Skeletal muscle tissue (tissue), 4 donors: ENCODE data around the gene MED12L. TPM values are rescaled to one million over a fixed set of nuclear protein-coding genes. Genes with fewer than 3 reads are reported as not detected.

Source experiments
- H3K27ac ChIP-seq: one replicate; pipeline ENCODE4 v1.7.0; 2013; ENCODE audit warnings: mild to moderate bottlenecking, low read depth, low read length, inconsistent platforms
- H3K27me3 ChIP-seq, 3 donors: one replicate each; pipeline ENCODE4 v1.7.0; 2013; ENCODE audit warnings: low read length in 3 of 3; ENCODE audit not compliant: control insufficient read depth in 3 of 3, insufficient read depth in 3 of 3
- H3K36me3 ChIP-seq, 3 donors: one replicate each; pipeline ENCODE4 v1.7.0; 2013; ENCODE audit warnings: low read length in 3 of 3; ENCODE audit not compliant: control insufficient read depth in 3 of 3, insufficient read depth in 3 of 3
- H3K4me1 ChIP-seq, 3 donors: one replicate each; pipeline ENCODE4 v1.7.0; 2013; ENCODE audit warnings: low read length in 3 of 3, mild to moderate bottlenecking in 3 of 3; ENCODE audit not compliant: control insufficient read depth in 3 of 3, insufficient read depth in 3 of 3
- H3K4me3 ChIP-seq, 3 donors: one replicate each; pipeline ENCODE4 v1.7.0; 2013; ENCODE audit warnings: low read length in 3 of 3
- H3K9ac ChIP-seq, 3 donors: one replicate each; pipeline ENCODE4 v1.7.0; 2013; ENCODE audit warnings: low read length in 3 of 3, mild to moderate bottlenecking in 3 of 3, moderate library complexity in 2 of 3, low read depth in 1 of 3
- H3K9me3 ChIP-seq, 3 donors: one replicate each; pipeline ENCODE4 v1.7.0; 2013; ENCODE audit warnings: low read length in 3 of 3; ENCODE audit not compliant: control insufficient read depth in 3 of 3
- total RNA-seq: library from RNA; depleted of rRNA; stranded (reverse); fragments of >200 nt; gene quantifications from one replicate; pipeline ENCODE4 v1.2.3, GENCODE V29; 2014
- donor health status: Osteomylitis.

The MED12L gene
- total RNA-seq, 1 donor from 2014 or later, result 8.9 TPM

DNA sequence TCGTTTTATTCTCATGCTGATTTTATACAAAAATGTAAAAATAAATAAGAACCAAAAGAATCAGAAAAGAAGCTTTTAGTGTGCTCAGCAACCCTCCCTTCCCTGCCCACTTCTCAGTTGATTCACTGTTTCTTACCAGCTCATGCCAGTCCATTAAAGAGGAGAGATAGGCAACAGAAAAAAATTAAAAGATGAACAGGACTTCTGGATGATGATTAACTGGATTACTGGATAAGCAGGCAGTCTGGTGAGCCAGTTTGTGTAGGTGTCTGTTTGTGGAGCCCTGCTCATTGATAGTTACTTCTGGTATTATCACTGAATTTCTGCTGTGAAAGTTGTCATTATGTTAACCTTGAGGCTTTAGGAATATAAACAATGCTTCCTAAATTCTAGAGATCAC lies 132.7 kb downstream of the MED12L start:
- Histone ChIP-seq H3K4me3 (no peak overlapping the region), H3K9me3 (no peaks in the 10 kb centered on the region), H3K4me1 (peaks cover 3 to 6% (median 3%) of the 10 kb centered on the region in 3 donors), H3K27me3 (no peaks in the 10 kb centered on the region), H3K9ac (no peak overlapping the region), H3K27ac (no peak overlapping the region), H3K36me3 (no peaks in the 10 kb centered on the region)

DNA sequence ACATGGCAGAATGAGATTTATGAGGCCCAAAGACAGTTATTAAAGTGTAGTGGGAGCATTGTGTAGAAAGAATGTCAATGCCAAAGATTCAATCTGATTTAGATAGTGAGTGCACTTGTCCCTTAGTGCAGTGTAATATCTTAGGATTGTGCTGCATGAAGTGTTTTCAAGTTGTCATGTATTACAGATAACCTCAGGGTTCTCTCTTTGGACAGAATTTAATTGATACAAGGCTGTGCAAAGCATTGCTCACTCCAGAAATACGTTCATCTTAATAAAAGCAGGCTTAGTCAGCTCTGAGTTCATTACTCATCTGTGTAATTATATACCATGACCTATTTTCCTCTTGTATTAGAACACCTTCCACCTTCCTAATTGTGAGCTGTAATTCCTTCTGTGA lies 133.6 kb downstream of the MED12L start:
- H3K4me1 ChIP-seq, result peaks cover 3 to 6% (median 3%) of the 10 kb centered on the region in 3 donors
- no peak overlapping the region for H3K4me3 ChIP-seq
- no peaks in the 10 kb centered on the region for H3K36me3 ChIP-seq
- H3K9ac ChIP-seq, result no peak overlapping the region
- no peaks in the 10 kb centered on the region for H3K27me3 ChIP-seq
- H3K27ac ChIP-seq, result no peak overlapping the region
- H3K9me3 ChIP-seq, result no peaks in the 10 kb centered on the region

- Histone ChIP-seq H3K9me3 (no peaks in the 10 kb centered on the region), H3K4me3 (no peak overlapping the region), H3K4me1 (peaks cover 8 to 15% (median 14%) of the 10 kb centered on the region in 3 donors), H3K9ac (no peak overlapping the region), H3K36me3 (no peaks in the 10 kb centered on the region), H3K27me3 (no peaks in the 10 kb centered on the region), H3K27ac (no peak overlapping the region)
Observed at GRCh38 chr3:151224268-151224866, 138.9 kb downstream of the MED12L start.

DNA sequence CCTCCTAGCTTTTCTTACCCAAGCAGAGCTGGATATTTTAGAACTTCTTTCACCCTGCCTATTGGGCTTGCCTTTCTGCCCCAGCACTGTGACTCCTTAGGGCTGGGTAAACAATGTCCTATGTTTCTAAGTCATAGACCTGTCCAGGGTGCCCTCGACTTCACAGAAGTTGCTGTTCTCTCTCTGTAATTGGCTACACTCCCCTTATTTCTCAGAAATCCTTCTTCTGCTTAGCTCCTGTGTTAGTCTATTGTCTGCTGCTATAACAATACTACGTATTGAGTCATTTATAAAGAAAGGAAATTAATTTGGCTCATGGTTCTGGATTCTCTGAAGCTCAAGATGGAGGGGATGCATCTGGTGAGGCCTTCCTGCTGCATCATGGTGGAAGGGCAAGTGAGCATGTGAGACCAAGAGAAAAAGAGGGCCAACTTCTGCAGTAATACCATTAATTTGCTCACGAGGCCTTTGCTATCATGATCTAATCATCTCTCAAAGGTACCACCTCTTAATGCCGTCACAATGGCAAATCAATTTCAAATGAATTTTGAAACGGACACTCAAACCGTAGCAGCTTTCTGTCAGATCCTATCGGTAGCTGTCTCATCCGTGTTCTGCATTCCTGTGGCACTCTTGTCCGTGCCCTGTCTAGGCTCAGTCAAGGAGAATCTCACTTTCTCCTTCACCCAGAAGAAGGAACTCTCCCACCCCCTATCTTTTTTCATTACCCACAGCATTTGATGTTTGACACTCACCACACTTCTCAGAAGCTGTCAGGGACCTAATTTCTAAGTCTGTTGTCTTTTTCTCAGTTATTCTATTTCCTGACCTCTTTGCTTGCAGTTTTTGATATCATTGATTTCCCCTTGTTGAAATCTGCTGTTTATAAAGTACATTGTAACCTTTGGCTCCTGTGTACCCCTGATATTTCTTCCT lies 139.8 kb downstream of the MED12L start:
- no peak overlapping the region for H3K9ac ChIP-seq
- no peak overlapping the region for H3K4me3 ChIP-seq
- no peaks in the 10 kb centered on the region for H3K27me3 ChIP-seq
- H3K36me3 ChIP-seq, result no peaks in the 10 kb centered on the region
- H3K27ac ChIP-seq, result no peak overlapping the region
- no peaks in the 10 kb centered on the region for H3K9me3 ChIP-seq
- H3K4me1 ChIP-seq, result peaks cover 8 to 15% (median 14%) of the 10 kb centered on the region in 3 donors

DNA sequence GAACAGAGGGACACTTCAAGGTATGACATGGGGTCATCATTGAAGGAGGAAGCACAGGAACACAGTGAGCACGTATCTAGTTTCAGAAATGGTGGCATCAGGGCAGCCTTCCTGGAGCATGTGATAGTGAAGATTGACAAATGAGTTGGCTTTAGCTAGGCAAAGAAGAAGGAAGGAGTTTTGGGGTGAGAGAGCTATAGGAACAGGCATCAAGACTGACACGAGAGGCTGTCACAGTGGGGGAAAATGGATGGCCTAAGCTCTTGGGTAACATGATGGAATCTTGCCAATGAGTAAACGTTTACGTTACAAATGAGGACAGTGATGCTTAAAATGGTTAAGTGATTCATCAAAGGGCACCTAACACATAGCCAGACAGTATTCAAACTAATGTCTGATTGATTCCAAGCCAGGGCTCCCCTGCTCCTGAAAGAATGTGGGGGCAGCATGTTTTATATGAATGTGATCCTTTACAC lies 140.7 kb downstream of the MED12L start:
- peak overlapping the region in 1 of 3 donors; percentile 3 for H3K9ac ChIP-seq
- H3K4me3 ChIP-seq, result no peak overlapping the region
- H3K27ac ChIP-seq, result no peak overlapping the region
- no peaks in the 10 kb centered on the region for H3K36me3 ChIP-seq
- peaks cover 8 to 15% (median 14%) of the 10 kb centered on the region in 3 donors for H3K4me1 ChIP-seq
- H3K9me3 ChIP-seq, result no peaks in the 10 kb centered on the region
- H3K27me3 ChIP-seq, result no peaks in the 10 kb centered on the region

DNA sequence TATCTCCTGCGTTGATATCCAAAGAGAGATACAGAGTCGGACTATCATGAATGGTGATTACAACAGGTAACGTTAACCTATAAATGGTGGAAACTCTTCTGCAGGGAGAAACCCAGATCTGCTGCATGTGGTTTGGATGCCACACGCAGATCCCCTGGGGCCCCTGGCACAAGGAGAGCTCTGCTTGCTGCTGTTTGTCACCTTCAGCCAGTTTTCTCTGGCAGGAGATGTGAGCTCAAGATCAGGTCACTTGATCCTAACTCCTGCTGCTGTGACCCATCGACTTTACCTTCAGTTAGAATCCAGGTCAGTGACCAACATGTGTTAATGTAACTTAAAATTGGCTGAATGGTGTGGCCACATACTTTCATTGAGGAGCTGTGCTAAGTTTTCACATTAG lies 141.4 kb downstream of the MED12L start:
- no peaks in the 10 kb centered on the region for H3K36me3 ChIP-seq
- H3K9me3 ChIP-seq, result no peaks in the 10 kb centered on the region
- H3K4me3 ChIP-seq, result no peak overlapping the region
- H3K9ac ChIP-seq, result no peak overlapping the region
- peak overlapping the region; percentile 3 for H3K27ac ChIP-seq
- no peaks in the 10 kb centered on the region for H3K27me3 ChIP-seq
- H3K4me1 ChIP-seq, result peaks cover 8 to 15% (median 14%) of the 10 kb centered on the region in 3 donors

DNA sequence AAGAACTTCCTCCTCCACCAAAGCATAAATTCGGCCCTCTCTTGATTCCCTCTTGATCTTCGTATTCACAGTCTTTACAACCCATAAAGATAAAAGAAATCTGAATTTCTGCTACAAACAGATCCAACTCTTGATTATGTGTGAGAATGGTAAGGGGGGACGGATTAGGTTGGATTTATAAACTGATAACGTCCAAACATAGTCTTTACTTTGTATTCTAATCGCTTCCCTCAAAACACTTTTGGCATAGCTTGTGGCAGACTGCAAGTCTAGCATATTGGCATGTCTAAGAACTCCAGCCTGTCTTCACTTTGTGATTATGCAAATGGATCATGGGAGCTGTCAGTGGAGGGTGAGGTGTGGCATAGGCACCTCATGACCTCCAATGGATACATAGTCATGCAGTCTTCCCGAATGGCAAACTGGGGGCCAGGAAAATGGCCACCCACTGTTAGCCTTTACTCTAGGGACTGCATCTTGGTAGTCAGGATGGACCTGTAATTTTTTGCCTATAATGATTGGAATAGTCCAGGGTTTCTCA lies 141.9 kb downstream of the MED12L start:
- Histone ChIP-seq H3K27ac (peak overlapping the region; percentile 3), H3K4me3 (no peak overlapping the region), H3K36me3 (no peaks in the 10 kb centered on the region), H3K9me3 (no peaks in the 10 kb centered on the region), H3K4me1 (peaks cover 8 to 15% (median 14%) of the 10 kb centered on the region in 3 donors), H3K27me3 (no peaks in the 10 kb centered on the region), H3K9ac (no peak overlapping the region)

DNA sequence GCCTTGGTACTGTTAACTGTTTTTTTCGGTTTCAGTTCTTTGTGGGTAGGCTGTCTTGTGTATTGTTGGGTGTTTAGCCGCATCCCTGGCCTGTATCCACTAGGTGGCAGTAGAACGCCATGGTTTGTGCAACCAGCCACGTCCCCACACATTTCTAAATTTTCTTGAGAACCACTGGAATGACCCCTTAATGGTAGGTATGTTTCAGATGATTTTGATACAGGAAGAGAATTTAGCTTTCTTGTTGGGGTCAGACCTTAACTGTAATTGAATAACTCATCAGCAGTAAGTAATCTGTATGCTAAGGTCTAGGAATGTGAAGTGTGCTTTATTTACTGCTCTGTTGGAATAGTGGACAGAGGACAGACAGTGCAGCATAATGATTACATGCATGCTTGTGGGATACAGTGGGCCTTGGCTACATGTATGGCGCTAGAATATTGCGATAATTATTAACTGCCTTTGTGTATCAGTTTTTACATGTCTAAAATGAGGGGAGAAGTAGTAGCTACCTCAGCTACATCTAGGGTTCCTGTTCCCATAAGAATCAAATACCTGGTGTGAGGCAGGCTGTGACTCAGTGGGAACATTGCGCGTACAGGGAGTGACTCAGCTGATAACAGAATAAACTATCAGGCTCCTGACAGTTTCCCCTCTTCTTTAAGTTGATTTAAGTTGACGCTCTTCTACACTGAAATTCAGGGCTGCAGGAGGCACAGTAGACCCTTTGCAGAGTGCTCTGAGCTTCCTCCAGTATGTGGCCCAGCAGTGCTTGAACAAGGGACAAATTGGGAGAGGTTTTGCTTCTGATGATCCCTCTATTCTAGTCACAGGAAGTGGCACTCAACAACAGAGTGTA lies 142.6 kb downstream of the MED12L start:
- Histone ChIP-seq H3K9ac (no peak overlapping the region), H3K4me1 (peaks cover 8 to 15% (median 14%) of the 10 kb centered on the region in 3 donors), H3K27ac (peak overlapping the region; percentile 17)

GRCh38 chr3:151228666-151229040 lies 143.2 kb downstream of the MED12L start:
- Histone ChIP-seq H3K27ac (peak overlapping the region; percentile 17), H3K27me3 (no peaks in the 10 kb centered on the region), H3K36me3 (no peaks in the 10 kb centered on the region), H3K4me3 (no peak overlapping the region), H3K9ac (no peak overlapping the region), H3K9me3 (no peaks in the 10 kb centered on the region), H3K4me1 (peaks cover 8 to 15% (median 14%) of the 10 kb centered on the region in 3 donors)

More for the DNA sequence above, 142.6 kb downstream of the MED12L start:
- Histone ChIP-seq H3K9me3 (no peaks in the 10 kb centered on the region), H3K27me3 (no peaks in the 10 kb centered on the region), H3K36me3 (no peaks in the 10 kb centered on the region), H3K4me3 (no peak overlapping the region)
